ENCODE data around the gene ADTRP. TPM values are rescaled to one million over a fixed set of nuclear protein-coding genes. Genes with fewer than 3 reads are reported as not detected.

The ADTRP gene
- total RNA-seq, 1 experiment from 2014 or later, result 0.50 TPM

- DNase-seq (ENCODE audit: low spot score) (no peak), ATAC-seq (no peak)
- CTCF ChIA-PET, result no interaction called here
- H3K36me3 Mint-ChIP-seq, result peaks cover 10% of the 10 kb centered on the region
- POLR2A ChIA-PET, result no interaction called here
- peaks cover 12% of the 10 kb centered on the region for H3K4me1 Mint-ChIP-seq
- no peak overlapping the region for H3K27ac Mint-ChIP-seq
- TF ChIP-seq TEAD1 (CRISPR knock-in tag; IDR thresholded peaks at IDR 0.05), result no peak
- TF ChIP-seq MYBL2 (CRISPR knock-in tag; IDR thresholded peaks at IDR 0.05), result no peak
- TF ChIP-seq ELF4 (CRISPR knock-in tag; IDR thresholded peaks at IDR 0.05; ENCODE audit: low read depth), result no peak
- TF ChIP-seq E2F4 (CRISPR knock-in tag; IDR thresholded peaks at IDR 0.05; ENCODE audit: borderline replicate concordance, low read depth), result no peak
- TF ChIP-seq PRRX2 (CRISPR knock-in tag; IDR thresholded peaks at IDR 0.05), result no peak
- no peak for TF ChIP-seq ZNF219 (CRISPR knock-in tag; IDR thresholded peaks at IDR 0.05; ENCODE audit: borderline replicate concordance)
- TF ChIP-seq PRDM15 (CRISPR knock-in tag; IDR thresholded peaks at IDR 0.05), result no peak
- no peak for TF ChIP-seq NR2C2 (CRISPR knock-in tag; IDR thresholded peaks at IDR 0.05)
- no peak for TF ChIP-seq HMGA2 (CRISPR knock-in tag; IDR thresholded peaks at IDR 0.05)
- no peak for TF ChIP-seq ZNF138 (CRISPR knock-in tag; conservative IDR thresholded peaks at IDR 0.05)
- no peak for TF ChIP-seq ESRRA (CRISPR knock-in tag; IDR thresholded peaks at IDR 0.05; ENCODE audit: borderline replicate concordance)
- TF ChIP-seq ETV6 (CRISPR knock-in tag; IDR thresholded peaks at IDR 0.05), result no peak
- TF ChIP-seq TCF7 (CRISPR knock-in tag; IDR thresholded peaks at IDR 0.05; ENCODE audit: low read depth), result no peak
- TF ChIP-seq MLX (CRISPR knock-in tag; IDR thresholded peaks at IDR 0.05), result no peak
- no peak for TF ChIP-seq RELA (CRISPR knock-in tag; IDR thresholded peaks at IDR 0.05; ENCODE audit: borderline replicate concordance)
- no peak for TF ChIP-seq NR1H2 (CRISPR knock-in tag; IDR thresholded peaks at IDR 0.05)
- TF ChIP-seq CREB1 (CRISPR knock-in tag; IDR thresholded peaks at IDR 0.05), result no peak
- no peak overlapping the region for H3K4me3 Mint-ChIP-seq
- H3K9me3 Mint-ChIP-seq, result peaks cover 17% of the 10 kb centered on the region
- H3K27me3 Mint-ChIP-seq (ENCODE audit: low read depth), result no peaks in the 10 kb centered on the region; the same call in 1 of the 2 replicates
These were observed 22.9 kb downstream of the ADTRP start for GRCh38 chr6:11755725-11756124.

- Mint-ChIP-seq H3K9me3 (peaks cover 17% of the 10 kb centered on the region), H3K36me3 (peaks cover 10% of the 10 kb centered on the region), H3K4me3 (no peak overlapping the region), H3K27me3 (ENCODE audit: low read depth) (no peaks in the 10 kb centered on the region; the same call in 1 of the 2 replicates), H3K27ac (no peak overlapping the region), H3K4me1 (peaks cover 4% of the 10 kb centered on the region)
- ATAC-seq (no peak), DNase-seq (ENCODE audit: low spot score) (no peak)
- ChIA-PET POLR2A (interaction anchor here (0.5 kb wide), 1 partner anchor 198 kb away, joined by 3 read pairs; no protein-coding TSS in a partner anchor), CTCF (no interaction called here)
- TF ChIP-seq CREB1 (CRISPR knock-in tag; IDR thresholded peaks at IDR 0.05) (no peak), E2F1 (CRISPR knock-in tag; IDR thresholded peaks at IDR 0.05) (no peak), ESRRA (CRISPR knock-in tag; IDR thresholded peaks at IDR 0.05; ENCODE audit: borderline replicate concordance) (no peak), NFYB (CRISPR knock-in tag; conservative IDR thresholded peaks at IDR 0.05; ENCODE audit: low read depth) (no peak), FOXK1 (CRISPR knock-in tag; IDR thresholded peaks at IDR 0.05) (no peak), CTCF (IDR thresholded peaks at IDR 0.05) (no peak), MXD4 (CRISPR knock-in tag; IDR thresholded peaks at IDR 0.05; ENCODE audit: borderline replicate concordance) (no peak), MLX (CRISPR knock-in tag; IDR thresholded peaks at IDR 0.05) (no peak)
These were observed 23.9 kb downstream of the ADTRP start for GRCh38 chr6:11754625-11755271.
